ENCODE results near the gene PXDC1.

PXDC1 gene

GRCh38 chr6:3751077-3751729, at the start of gene PXDC1:
PXDC1 (minus strand) TSS chr6:3751713; CDS start chr6:3751531, 182 bp downstream.
- DNase-seq (ENCODE audit: low read depth), result peak; percentile 43

- DNase-seq (ENCODE audit: low read depth), result no peak
Measured at GRCh38 chr6:3800850-3801591, 49.5 kb upstream of the PXDC1 start.

- no peak for DNase-seq (ENCODE audit: low read depth)
Measured at GRCh38 chr6:3799719-3800118, 48.2 kb upstream of the PXDC1 start.

DNA sequence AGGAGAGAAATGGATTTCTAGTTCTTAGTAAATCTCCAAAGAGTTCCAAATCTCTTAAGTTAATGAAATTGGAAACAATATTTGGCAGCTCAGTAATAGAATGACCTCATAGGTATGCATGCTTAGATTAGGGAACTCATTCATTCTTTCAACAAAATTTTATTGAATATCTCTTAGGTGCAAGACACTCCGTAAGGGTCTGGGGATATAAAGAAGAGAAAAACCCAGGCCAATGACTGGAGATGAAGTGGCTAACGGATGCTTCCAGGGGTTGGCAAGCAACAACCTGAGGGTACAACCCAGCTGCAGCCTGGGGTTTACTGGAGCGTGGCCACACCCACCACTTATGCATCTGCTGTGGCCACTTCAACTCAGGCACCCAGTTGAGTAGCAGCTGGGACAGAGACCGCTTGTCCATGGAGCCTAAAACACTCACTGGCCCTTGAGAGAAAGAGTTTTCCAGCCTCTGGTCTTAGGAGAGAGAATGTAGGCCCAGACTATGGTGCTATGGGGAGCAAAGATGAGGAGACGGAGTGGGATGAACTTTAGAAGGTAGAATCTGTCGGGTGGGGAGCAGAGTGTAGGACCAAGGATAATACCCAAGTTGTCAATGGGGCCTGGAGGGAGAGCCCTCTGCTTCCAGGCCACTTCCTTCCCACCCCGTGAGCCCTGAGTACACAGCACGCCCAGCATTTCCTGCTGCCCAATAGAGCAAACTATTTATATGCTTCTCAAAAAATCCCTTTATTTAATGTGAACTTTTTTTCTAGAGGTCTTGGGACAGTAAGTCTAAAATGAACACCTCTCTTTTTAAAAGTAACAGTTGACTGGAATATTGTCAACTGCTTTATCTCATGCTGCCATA, 46.8 kb upstream of the PXDC1 start:
- DNase-seq (ENCODE audit: low read depth), result no peak

GRCh38 chr6:3797231-3798054, 45.9 kb upstream of the PXDC1 start:
- peak; percentile 87 for DNase-seq (ENCODE audit: low read depth)

DNA sequence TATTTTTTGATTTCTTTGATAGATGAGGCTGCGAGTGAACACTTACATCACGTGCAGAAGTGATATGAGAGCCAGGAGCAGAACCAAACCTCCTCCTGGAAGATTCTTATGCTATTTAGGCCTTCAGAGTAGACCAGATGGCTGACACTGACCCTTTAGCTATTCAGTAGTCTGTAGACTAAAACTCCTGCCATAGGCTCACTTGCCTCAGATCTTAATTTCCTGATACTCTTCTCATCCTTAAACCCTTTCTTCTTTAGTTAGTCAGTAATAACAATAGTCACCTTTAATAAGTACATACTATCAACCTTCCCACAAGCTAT, 45.2 kb upstream of the PXDC1 start:
- DNase-seq (ENCODE audit: low read depth), result no peak

GRCh38 chr6:3795836-3796718, 44.6 kb upstream of the PXDC1 start:
- no peak for DNase-seq (ENCODE audit: low read depth)

DNA sequence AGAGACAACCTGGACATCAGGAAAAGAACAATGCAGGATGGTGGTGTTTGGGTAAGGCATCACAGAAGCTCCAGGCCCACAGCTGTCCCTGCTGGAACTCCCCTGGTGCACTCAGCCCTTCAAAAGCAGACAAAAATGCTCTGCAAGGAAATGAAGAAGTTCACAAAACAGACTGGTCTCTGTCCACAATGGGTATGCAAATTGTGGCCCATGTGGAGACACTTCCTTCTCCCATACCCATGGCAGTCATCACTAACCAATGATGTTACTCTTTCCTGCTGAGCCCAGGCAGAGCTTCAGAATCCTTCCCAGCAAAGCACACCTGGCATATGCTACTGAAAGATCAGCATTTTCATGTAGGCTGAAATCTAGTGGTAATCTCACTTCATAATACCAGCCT, 42.6 kb upstream of the PXDC1 start:
- no peak for DNase-seq (ENCODE audit: low read depth)

DNA sequence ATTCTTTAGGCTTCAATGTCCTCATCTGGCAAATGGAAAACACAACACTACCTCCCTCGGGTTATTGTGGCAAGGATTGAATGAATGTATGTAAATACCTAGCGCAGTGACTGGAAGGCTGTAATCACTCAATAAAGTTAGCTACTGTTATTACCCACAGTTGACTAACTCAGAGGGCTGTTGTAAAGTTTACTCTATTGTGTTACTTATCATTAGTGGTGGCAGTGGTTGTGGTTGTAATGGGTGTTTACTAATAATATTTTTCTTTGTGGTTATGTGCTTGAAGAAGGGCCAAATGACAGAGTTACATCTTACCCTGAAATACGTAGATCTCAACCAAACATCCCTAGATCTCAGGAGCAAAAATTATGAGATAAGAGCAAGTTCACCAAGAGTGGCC, 42.0 kb upstream of the PXDC1 start:
- DNase-seq (ENCODE audit: low read depth), result no peak

DNA sequence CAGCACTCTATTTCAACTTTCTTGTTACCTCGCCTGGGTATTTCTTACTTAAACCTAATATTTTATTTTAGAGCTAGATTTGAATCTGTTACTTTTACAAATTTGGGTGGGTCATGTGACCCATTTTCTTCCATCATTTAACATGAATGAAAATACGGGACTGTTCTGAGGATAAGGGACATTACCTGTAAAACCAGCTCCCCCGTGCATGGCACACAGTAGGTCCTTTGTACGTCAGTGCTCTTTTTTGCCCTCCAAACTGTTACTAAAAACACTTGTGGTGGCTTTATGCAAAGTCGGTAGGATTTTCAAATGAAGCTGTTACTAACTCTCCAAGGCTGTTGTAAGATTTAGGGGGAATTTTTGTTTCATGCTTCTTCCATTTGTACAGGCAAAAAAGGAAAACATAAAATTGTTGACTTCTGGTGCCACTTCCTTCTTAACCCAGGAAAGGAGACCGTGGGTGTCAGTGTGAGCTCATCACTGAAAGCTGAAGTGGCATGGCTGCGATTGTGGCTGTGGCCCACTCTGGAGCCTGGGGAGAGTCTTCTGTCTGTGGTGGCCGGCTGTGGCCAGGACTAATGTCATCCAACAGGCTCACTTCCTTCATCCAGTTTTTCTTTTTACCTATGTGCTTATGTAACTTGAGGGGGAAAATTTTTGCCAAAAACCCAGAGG, 40.2 kb upstream of the PXDC1 start:
- DNase-seq (ENCODE audit: low read depth), result no peak

- no peak for DNase-seq (ENCODE audit: low read depth)
Measured at GRCh38 chr6:3789896-3790558, 38.5 kb upstream of the PXDC1 start.

GRCh38 chr6:3789018-3789895, 37.7 kb upstream of the PXDC1 start:
- DNase-seq (ENCODE audit: low read depth), result peak; percentile 69

DNA sequence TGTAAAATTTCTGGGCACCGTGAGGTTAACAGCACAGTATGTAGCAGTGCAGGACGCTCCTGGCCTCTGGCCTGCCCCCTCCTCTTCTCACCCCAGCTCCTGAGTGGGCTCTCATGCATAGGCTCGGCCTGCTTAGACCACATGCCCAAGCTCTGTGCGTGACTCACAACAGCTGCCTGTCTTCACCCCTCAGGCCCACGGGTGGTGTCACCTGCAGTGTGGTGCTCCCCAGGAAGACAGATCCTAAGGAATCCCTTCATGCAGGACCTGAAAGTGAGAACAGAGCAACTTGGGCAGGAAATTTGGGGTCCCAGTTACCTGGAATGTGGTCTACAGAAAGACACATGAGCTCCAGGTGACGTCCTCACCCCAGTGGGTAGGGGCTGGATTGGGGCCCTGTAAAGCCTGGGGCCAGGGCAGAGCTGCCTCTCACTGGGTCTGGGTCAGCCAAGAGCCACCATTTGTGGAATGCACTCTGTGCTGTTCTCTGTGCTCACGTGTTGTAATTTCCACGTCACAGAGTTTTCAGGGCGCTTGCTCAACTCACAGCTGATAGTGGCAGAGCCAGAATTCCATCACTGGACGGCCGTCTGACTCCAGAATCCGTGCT, 37.0 kb upstream of the PXDC1 start:
- DNase-seq (ENCODE audit: low read depth), result peak; percentile 70

GRCh38 chr6:3786141-3786540, 34.6 kb upstream of the PXDC1 start:
- peak; percentile 46 for DNase-seq (ENCODE audit: low read depth)

DNA sequence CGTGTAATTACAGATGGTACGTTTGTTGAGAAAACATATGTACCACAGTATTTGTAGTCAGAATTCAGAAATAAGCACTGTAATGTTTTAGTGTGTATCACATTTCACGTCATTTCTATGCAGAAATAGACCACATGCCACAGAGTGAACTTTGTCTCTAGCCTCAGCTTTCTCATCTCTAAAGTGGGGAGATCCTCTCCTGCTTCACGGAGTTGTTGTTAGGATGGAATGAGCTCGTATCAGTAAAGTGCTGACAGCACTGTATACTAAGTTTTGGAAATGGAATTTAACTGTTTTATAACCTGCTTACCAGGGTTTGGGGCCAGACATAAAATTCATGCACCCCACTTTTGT, 34.2 kb upstream of the PXDC1 start:
- DNase-seq (ENCODE audit: low read depth), result no peak

- DNase-seq (ENCODE audit: low read depth), result no peak
Measured at GRCh38 chr6:3784885-3785744, 33.6 kb upstream of the PXDC1 start.

- DNase-seq (ENCODE audit: low read depth), result no peak
Measured at GRCh38 chr6:3784423-3784822, 32.9 kb upstream of the PXDC1 start.

All from iris pigment epithelial cell (primary cell).